ENCODE results near the gene SLIT3. TPM values are rescaled to one million over a fixed set of nuclear protein-coding genes. Genes with fewer than 3 reads are reported as not detected.

SLIT3 gene
- total RNA-seq, 2 experiments from 2014 or later, result 1.8 to 2.1 TPM

DNA sequence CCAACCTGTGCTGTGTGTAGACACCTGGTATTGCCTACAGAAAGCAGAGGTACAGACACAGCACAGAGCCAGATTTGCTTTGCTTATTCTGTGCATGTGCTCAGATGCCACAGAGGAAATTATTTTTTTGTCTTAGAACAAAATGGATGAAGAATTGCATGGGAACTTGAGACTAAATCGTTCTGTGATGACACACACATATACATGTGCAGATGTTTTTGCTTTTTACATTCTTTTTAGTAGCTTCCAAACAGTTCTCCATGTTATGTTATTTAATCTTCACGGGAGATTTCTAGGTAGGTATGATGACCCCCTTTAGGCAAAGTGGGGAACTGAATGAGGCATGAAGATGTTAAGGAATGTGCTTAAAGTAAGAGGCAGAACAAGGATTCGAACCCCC lies 500.2 kb downstream of the SLIT3 start:
- Mint-ChIP-seq H3K27ac (peak overlapping the region; percentile 64), H3K4me1 (ENCODE audit: low read depth) (peaks cover 33% of the 10 kb centered on the region), H3K4me3 (no peak overlapping the region), H3K27me3 (peaks cover 16% of the 10 kb centered on the region), H3K36me3 (no peaks in the 10 kb centered on the region), H3K9me3 (no peaks in the 10 kb centered on the region)
- no peak for DNase-seq
- intact Hi-C loops (cut with micrococcal nuclease), result loop anchor here (5.0 kb wide), 1 partner anchor 142 kb away; no protein-coding TSS in a partner anchor
- POLR2A ChIA-PET, result interaction anchor here (2.5 kb wide), 1 partner anchor 22 kb away, joined by 8 read pairs; no protein-coding TSS in a partner anchor
- CTCF ChIA-PET, result interaction anchor here (0.7 kb wide), 1 partner anchor 25 kb away, joined by 4 read pairs; no protein-coding TSS in a partner anchor

DNA sequence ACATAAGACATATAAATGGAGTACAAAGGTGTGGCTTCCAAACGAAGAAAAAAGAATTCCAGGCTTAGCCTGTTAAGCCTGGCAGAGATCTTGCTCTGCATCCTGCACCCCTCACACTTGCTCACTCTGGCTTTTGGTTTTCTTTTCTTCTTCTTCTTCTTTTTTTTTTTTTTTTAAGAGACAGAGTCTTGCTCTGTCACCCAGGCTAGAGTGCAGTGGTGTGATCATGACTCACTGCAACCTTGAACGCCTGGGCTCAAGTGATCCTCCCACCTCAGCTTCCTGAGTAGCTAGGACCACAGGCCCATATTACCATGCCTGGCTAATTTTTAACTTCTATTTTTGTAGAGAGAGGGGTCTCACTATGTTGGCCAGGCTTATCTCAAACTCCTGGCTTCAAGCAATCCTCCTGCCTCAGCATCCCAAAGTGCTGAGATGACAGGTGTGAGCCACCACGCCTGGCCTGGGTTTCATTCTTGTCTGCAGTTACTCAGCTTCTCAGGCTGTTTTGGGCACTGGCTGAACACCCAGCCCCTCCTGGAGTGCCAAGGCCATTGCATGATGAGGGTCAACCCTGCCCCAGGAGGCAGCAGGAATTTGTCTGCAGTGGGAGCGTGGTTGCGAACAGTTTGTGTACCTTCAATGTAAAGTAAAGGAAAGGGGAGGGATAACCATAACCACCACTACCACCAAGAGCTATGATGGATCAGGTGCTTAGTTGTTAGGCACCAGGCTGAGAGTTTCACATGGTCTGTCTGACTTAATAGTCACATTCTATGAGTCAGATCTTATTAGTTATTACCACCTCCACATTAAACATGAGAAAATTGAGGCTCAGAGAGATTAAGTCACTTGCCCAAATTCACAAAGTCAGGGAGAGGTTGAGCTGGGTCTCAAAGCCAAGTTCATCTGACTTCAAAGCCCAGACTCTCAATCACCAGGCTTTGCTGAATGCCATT lies 502.6 kb downstream of the SLIT3 start:
- H3K9me3 Mint-ChIP-seq, result no peaks in the 10 kb centered on the region
- peak; percentile 34 for DNase-seq
- no peak overlapping the region for H3K27ac Mint-ChIP-seq
- CTCF ChIA-PET, result no interaction called here
- intact Hi-C loops (cut with micrococcal nuclease), result loop anchor here (1.0 to 5.0 kb wide), 2 partner anchors 25 to 51 kb away; no protein-coding TSS in a partner anchor
- POLR2A ChIA-PET, result interaction anchor here (1.0 kb wide), 1 partner anchor 10 kb away, joined by 3 read pairs; no protein-coding TSS in a partner anchor
- H3K4me3 Mint-ChIP-seq, result no peak overlapping the region
- peaks cover 53% of the 10 kb centered on the region for H3K4me1 Mint-ChIP-seq (ENCODE audit: low read depth)
- peaks cover 17% of the 10 kb centered on the region for H3K27me3 Mint-ChIP-seq
- no peaks in the 10 kb centered on the region for H3K36me3 Mint-ChIP-seq

- intact Hi-C loops (cut with micrococcal nuclease), result loop anchor here (5.0 kb wide), 1 partner anchor 50 kb away; no protein-coding TSS in a partner anchor
- DNase-seq, result no peak
- Mint-ChIP-seq H3K4me3 (no peak overlapping the region), H3K36me3 (no peaks in the 10 kb centered on the region), H3K27me3 (peaks cover 19% of the 10 kb centered on the region), H3K9me3 (no peaks in the 10 kb centered on the region), H3K27ac (no peak overlapping the region), H3K4me1 (ENCODE audit: low read depth) (peaks cover 43% of the 10 kb centered on the region)
- POLR2A ChIA-PET, result no interaction called here
- CTCF ChIA-PET, result no interaction called here
These were observed 504.1 kb downstream of the SLIT3 start for GRCh38 chr5:168796593-168797580.

DNA sequence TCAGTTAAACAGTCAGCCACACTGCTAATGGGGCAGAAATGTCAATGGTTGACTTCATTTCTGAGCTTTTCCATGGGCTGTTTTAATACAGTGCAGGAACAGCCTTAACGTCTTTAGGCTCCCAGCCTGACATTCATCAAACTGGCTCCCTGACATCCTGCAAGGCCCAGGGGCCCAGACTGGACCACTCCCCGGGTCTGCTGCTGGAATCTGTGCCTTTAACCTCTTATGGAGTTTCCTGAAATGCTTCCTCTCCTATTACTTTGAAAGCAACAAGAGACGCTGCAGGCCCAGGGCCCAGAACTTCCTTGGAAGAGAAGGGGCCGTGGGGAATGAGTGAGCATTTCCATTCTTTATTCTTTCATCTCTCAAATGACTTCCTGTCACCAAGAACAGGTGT lies 504.9 kb downstream of the SLIT3 start:
- H3K36me3 Mint-ChIP-seq, result no peaks in the 10 kb centered on the region
- ChIA-PET CTCF (no interaction called here), POLR2A (no interaction called here)
- H3K9me3 Mint-ChIP-seq, result no peaks in the 10 kb centered on the region
- peaks cover 35% of the 10 kb centered on the region for H3K4me1 Mint-ChIP-seq (ENCODE audit: low read depth)
- intact Hi-C loops (cut with micrococcal nuclease), result loop anchor here (5.0 kb wide), 1 partner anchor 49 kb away; no protein-coding TSS in a partner anchor
- no peak overlapping the region for H3K4me3 Mint-ChIP-seq
- peaks cover 16% of the 10 kb centered on the region for H3K27me3 Mint-ChIP-seq
- no peak for DNase-seq
- no peak overlapping the region for H3K27ac Mint-ChIP-seq

- no peaks in the 10 kb centered on the region for H3K9me3 Mint-ChIP-seq
- intact Hi-C loops (cut with micrococcal nuclease), result loop anchor here (1.0 kb wide), 2 partner anchors 29 to 58 kb away; no protein-coding TSS in a partner anchor
- DNase-seq, result peak; percentile 67
- H3K36me3 Mint-ChIP-seq, result no peaks in the 10 kb centered on the region
- H3K4me1 Mint-ChIP-seq (ENCODE audit: low read depth), result peaks cover 34% of the 10 kb centered on the region
- CTCF ChIA-PET, result interaction anchor here (1.1 kb wide), 1 partner anchor 193 kb away, joined by 3 read pairs; no protein-coding TSS in a partner anchor
- POLR2A ChIA-PET, result interaction anchor here (1.1 kb wide), 1 partner anchor 29 kb away, joined by 4 read pairs; no protein-coding TSS in a partner anchor
- peaks cover 10% of the 10 kb centered on the region for H3K27me3 Mint-ChIP-seq
- H3K27ac Mint-ChIP-seq, result peak overlapping the region; percentile 69
- H3K4me3 Mint-ChIP-seq, result no peak overlapping the region
These were observed 506.8 kb downstream of the SLIT3 start for GRCh38 chr5:168793841-168794837.

DNA sequence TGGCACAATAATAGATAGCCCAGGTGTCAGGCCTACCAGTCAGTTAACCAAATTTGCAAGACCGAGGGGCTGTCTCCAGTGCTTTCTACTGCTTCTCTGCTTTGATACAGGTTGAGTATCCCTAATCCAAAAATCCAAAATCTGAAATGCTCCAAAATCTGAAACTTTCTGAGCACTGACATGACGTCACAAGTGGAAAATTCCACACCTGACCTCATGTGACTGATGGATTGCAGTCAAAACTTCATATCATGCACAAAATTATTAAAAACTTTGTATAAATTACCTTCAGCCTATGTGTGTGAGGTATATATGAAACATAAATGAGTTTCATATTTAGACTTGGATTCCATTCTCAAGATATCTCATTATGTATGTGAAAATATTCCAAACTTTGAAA lies 508.3 kb downstream of the SLIT3 start:
- intact Hi-C loops (cut with micrococcal nuclease), result no loop called here
- DNase-seq, result no peak
- Mint-ChIP-seq H3K27ac (no peak overlapping the region), H3K27me3 (peaks cover 10% of the 10 kb centered on the region), H3K4me3 (no peak overlapping the region), H3K9me3 (no peaks in the 10 kb centered on the region), H3K4me1 (ENCODE audit: low read depth) (peaks cover 25% of the 10 kb centered on the region), H3K36me3 (no peaks in the 10 kb centered on the region)
- POLR2A ChIA-PET, result no interaction called here
- CTCF ChIA-PET, result no interaction called here

DNA sequence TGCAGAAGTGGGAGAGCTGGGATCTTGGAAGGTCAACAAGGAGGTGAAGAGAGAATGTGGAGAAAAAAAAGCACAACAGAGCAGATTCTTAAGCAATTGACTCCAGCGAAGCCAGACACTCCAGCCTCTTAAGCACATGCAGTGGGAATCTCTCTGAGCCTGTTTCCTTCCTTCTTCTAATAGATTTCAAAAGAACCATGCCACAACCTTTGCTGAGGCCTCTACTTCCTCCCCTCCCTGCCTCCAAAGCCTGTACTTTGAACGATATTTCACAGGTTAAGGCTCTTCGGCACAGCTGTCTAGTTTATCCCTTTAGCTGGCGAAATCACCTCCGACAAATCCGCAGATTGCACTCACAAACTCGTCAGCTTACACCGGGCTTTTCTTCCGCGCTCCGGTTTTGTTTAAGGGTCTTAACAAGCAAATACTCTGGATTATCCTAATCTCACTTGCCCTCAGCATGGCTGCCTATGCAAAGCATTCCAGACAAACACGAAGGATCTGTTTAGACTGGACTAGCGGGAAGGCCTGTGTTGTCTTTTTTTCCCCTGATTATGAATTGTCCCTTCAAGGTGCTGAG lies 510.2 kb downstream of the SLIT3 start:
- CTCF ChIA-PET, result no interaction called here
- H3K4me3 Mint-ChIP-seq, result no peak overlapping the region
- H3K27me3 Mint-ChIP-seq, result peaks cover 7% of the 10 kb centered on the region
- POLR2A ChIA-PET, result no interaction called here
- H3K36me3 Mint-ChIP-seq, result no peaks in the 10 kb centered on the region
- intact Hi-C loops (cut with micrococcal nuclease), result no loop called here
- peaks cover 20% of the 10 kb centered on the region for H3K4me1 Mint-ChIP-seq (ENCODE audit: low read depth)
- H3K27ac Mint-ChIP-seq, result no peak overlapping the region
- no peaks in the 10 kb centered on the region for H3K9me3 Mint-ChIP-seq
- no peak for DNase-seq

DNA sequence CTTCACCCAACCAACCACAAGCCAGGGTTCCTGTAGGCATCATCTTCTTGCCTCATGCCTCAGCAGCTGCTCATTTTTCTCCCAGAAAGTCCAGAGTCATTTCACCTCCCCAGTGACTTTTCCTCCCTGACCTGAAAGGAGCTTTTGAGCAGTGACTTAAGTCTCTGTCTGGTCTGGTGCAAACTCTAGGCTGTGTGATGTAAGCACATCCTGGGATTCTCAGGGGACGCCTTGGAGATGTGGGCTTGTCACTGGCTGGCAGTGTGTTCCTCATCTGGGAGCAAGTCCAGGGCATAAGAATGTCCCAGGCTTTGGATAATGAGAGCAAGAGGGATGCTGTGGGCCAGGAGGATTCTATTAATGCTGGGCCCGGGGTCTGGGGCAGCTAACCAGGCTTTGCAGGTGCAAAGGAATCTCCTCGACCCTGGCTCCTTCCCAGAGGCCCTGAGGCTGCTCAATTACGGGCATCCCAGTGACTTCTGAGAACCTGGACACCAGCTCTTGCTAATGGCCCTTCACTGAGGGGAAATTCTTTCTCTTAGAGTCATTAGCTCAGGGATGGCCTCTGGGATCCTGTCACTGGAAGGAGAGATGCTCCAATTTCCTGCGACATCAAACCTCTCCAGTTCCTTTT lies 510.8 kb downstream of the SLIT3 start:
- H3K4me3 Mint-ChIP-seq, result no peak overlapping the region
- peaks cover 19% of the 10 kb centered on the region for H3K4me1 Mint-ChIP-seq (ENCODE audit: low read depth)
- no peaks in the 10 kb centered on the region for H3K9me3 Mint-ChIP-seq
- H3K36me3 Mint-ChIP-seq, result no peaks in the 10 kb centered on the region
- CTCF ChIA-PET, result no interaction called here
- no peak overlapping the region for H3K27ac Mint-ChIP-seq
- DNase-seq, result no peak
- POLR2A ChIA-PET, result interaction anchor here (0.5 kb wide), 1 partner anchor 186 kb away, joined by 3 read pairs; no protein-coding TSS in a partner anchor
- peaks cover 7% of the 10 kb centered on the region for H3K27me3 Mint-ChIP-seq
- intact Hi-C loops (cut with micrococcal nuclease), result no loop called here

- no peak for DNase-seq
- H3K27ac Mint-ChIP-seq, result no peak overlapping the region
- CTCF ChIA-PET, result no interaction called here
- no peaks in the 10 kb centered on the region for H3K9me3 Mint-ChIP-seq
- peaks cover 7% of the 10 kb centered on the region for H3K27me3 Mint-ChIP-seq
- peaks cover 5% of the 10 kb centered on the region for H3K4me1 Mint-ChIP-seq (ENCODE audit: low read depth)
- POLR2A ChIA-PET, result no interaction called here
- intact Hi-C loops (cut with micrococcal nuclease), result no loop called here
- H3K36me3 Mint-ChIP-seq, result no peaks in the 10 kb centered on the region
- no peak overlapping the region for H3K4me3 Mint-ChIP-seq
These were observed 512.2 kb downstream of the SLIT3 start for GRCh38 chr5:168788786-168789185.

- Mint-ChIP-seq H3K4me1 (ENCODE audit: low read depth) (no peaks in the 10 kb centered on the region), H3K36me3 (no peaks in the 10 kb centered on the region), H3K27me3 (peaks cover 5% of the 10 kb centered on the region), H3K9me3 (no peaks in the 10 kb centered on the region), H3K4me3 (no peak overlapping the region), H3K27ac (no peak overlapping the region)
- ChIA-PET POLR2A (no interaction called here), CTCF (no interaction called here)
- intact Hi-C loops (cut with micrococcal nuclease), result no loop called here
- no peak for DNase-seq
These were observed 512.8 kb downstream of the SLIT3 start for GRCh38 chr5:168788107-168788506.

Data from activated CD4-positive, alpha-beta memory T cell treated with anti-CD3 and anti-CD28 coated beads for 36 hours (primary cell).